A549 (cell line): ENCODE results near the gene CDX2. TPM values are rescaled to one million over a fixed set of nuclear protein-coding genes. Genes with fewer than 3 reads are reported as not detected.

ENCODE experiments used
- ATAC-seq, 2 experiments: fragments of 200-7000 bp in 1 of 2; fragments of >200 bp in 1 of 2; cut with Nextera tagmentation in 1 of 2; cut with Tn5 transposase in 1 of 2; 3 replicates each; pipeline versions ENCODE4 v1.8.0 to v1.9.1; 2018 to 2020; ENCODE audit warnings: mild to moderate bottlenecking in 1 of 2, moderate library complexity in 1 of 2
- CTCF ChIA-PET: fragments of 300-600 bp; sonication (Branson Sonifier 250); formaldehyde crosslinking; extraction: SDS; loops from one replicate; lab custom pipeline; 2021; ENCODE audit warnings: antibody characterized with exemption, inconsistent platforms; lab: Yijun Ruan, JAX
- POLR2A ChIA-PET: fragments of 350-600 bp; formaldehyde crosslinking; extraction: SDS; loops from one replicate; lab custom pipeline; 2021; ENCODE audit warnings: antibody characterized with exemption, inconsistent platforms; lab: Yijun Ruan, JAX
- DNase-seq, 2 experiments: peaks; one replicate each; pipeline versions ENCODE4 v3.0.0 to v3.0.0-alpha.2; 2011 to 2016; ENCODE audit warnings: low read depth in 1 of 2, low spot score in 1 of 2
- FAIRE-seq: peaks from 2 replicates; lab custom pipeline; 2011; peaks lifted over from hg19 to GRCh38; lab: Jason Lieb, UNC
- H3K27ac ChIP-seq, 2 experiments: fragments of >200 bp; sonication (Bioruptor Twin); formaldehyde crosslinking; 3 replicates each; pipeline ENCODE4 v1.5.1; 2016 to 2017
- H3K4me1 ChIP-seq: fragments of >200 bp; sonication (Bioruptor Twin); formaldehyde crosslinking; 3 replicates; pipeline ENCODE4 v1.6.1; 2016
- H3K4me2 ChIP-seq: fragments of >200 bp; sonication (Bioruptor Twin); formaldehyde crosslinking; 3 replicates; pipeline ENCODE4 v1.6.1; 2016
- H3K4me3 ChIP-seq: fragments of >200 bp; sonication (Bioruptor Twin); formaldehyde crosslinking; 3 replicates; pipeline ENCODE4 v1.5.1; 2016
- H3K9me3 ChIP-seq: fragments of >200 bp; sonication (Bioruptor Twin); formaldehyde crosslinking; 3 replicates; pipeline ENCODE4 v1.6.1; 2016
- CEBPB ChIP-seq, 2 experiments: fragments of >200 bp in 1 of 2; sonication (Bioruptor Twin) in 1 of 2; formaldehyde crosslinking in 1 of 2; IDR thresholded peaks; 2 replicates each; pipeline ENCODE4 v1.6.1; 2012 to 2016
- CHD2 ChIP-seq: fragments of 150-350 bp; IDR thresholded peaks from 2 replicates; pipeline ENCODE4 v1.6.1; 2014; ENCODE audit warnings: low read length; ENCODE audit not compliant: partially characterized antibody
- EHF ChIP-seq: fragments of 250-450 bp; sonication (Bioruptor Pico); IDR thresholded peaks from 2 replicates; pipeline ENCODE4 v1.5.0; 2020; ENCODE audit warnings: mild to moderate bottlenecking
- ESRRA ChIP-seq: fragments of 150-350 bp; IDR thresholded peaks from 2 replicates; pipeline ENCODE4 v1.6.1; 2014; ENCODE audit warnings: mild to moderate bottlenecking, low read length, borderline replicate concordance
- HDAC2 ChIP-seq: fragments of 200-600 bp; sonication (generic); IDR thresholded peaks from 2 replicates; pipeline ENCODE4 v1.6.1; 2016
- HEYL ChIP-seq: fragments of 250-450 bp; sonication (Bioruptor Pico); IDR thresholded peaks from 2 replicates; pipeline ENCODE4 v1.8.0; 2021; ENCODE audit warnings: mild to moderate bottlenecking, moderate library complexity
- HOXA7 ChIP-seq: fragments of 250-450 bp; sonication (Bioruptor Pico); IDR thresholded peaks from 2 replicates; pipeline ENCODE4 v1.5.0; 2020; ENCODE audit warnings: mild to moderate bottlenecking, moderate library complexity
- HOXB13 ChIP-seq: fragments of 250-450 bp; sonication (Bioruptor Pico); IDR thresholded peaks from 2 replicates; pipeline ENCODE4 v1.5.0; 2020; ENCODE audit warnings: low read depth, mild to moderate bottlenecking, moderate library complexity
- KDM1A ChIP-seq: fragments of 200-600 bp; sonication (generic); IDR thresholded peaks from 2 replicates; pipeline ENCODE4 v1.6.1; 2016; ENCODE audit warnings: low read depth, mild to moderate bottlenecking
- MAFK ChIP-seq: fragments of 450-650 bp; IDR thresholded peaks from 2 replicates; pipeline ENCODE4 v1.6.1; 2014; ENCODE audit not compliant: partially characterized antibody
- MAZ ChIP-seq: fragments of 150-350 bp; IDR thresholded peaks from 2 replicates; pipeline ENCODE4 v1.6.1; 2014; ENCODE audit warnings: antibody characterized with exemption, low read depth, low read length, borderline replicate concordance
- NFE2L2 ChIP-seq: fragments of 150-350 bp; conservative IDR thresholded peaks from 2 replicates; pipeline ENCODE4 v1.6.1; 2014; ENCODE audit warnings: low read length
- RARB ChIP-seq: fragments of 250-450 bp; sonication (Bioruptor Pico); IDR thresholded peaks from 2 replicates; pipeline ENCODE4 v1.8.0; 2021; ENCODE audit warnings: mild to moderate bottlenecking, moderate library complexity
- RFX5 ChIP-seq: fragments of 450-650 bp; IDR thresholded peaks from 2 replicates; pipeline ENCODE4 v1.7.1; 2014; ENCODE audit warnings: antibody characterized with exemption, mild to moderate bottlenecking, moderate library complexity
- ZFP36 ChIP-seq: fragments of 450-650 bp; IDR thresholded peaks from 2 replicates; pipeline ENCODE4 v1.6.1; 2014; ENCODE audit warnings: borderline replicate concordance; ENCODE audit not compliant: partially characterized antibody
- WGBS: methylation state at CpG from one replicate; pipeline ENCODE4 v1.1.6; 2017; ENCODE audit errors: missing lambda C conversion rate; 5-methylcytosine and 5-hydroxymethylcytosine counted together
- polyA plus RNA-seq, 4 experiments: library from polyadenylated mRNA; depleted of rRNA in 3 of 4; stranded (reverse); fragments of >200 nt; fragmentation: RNase III in 1 of 4; extraction: RNeasy Plus Mini Kit Qiagen cat#74134 plus additional on column Dnase treatment in 1 of 4; gene quantifications; 2 replicates in 3 of 4; 3 replicates in 1 of 4; pipeline ENCODE4 v1.2.3, GENCODE V29; 2011 to 2017
- TF ChIP-seq, protein P1 (sequence below): fragments of >200 bp; sonication (Bioruptor Twin); formaldehyde crosslinking; IDR thresholded peaks from 3 replicates; pipeline ENCODE4 v1.6.1; 2016
- TF ChIP-seq, protein P2 (sequence below): IDR thresholded peaks from 2 replicates; pipeline ENCODE4 v1.6.1; 2012
- TF ChIP-seq, protein P3 (sequence below): fragments of >200 bp; sonication (Bioruptor Twin); formaldehyde crosslinking; IDR thresholded peaks from 3 replicates; pipeline ENCODE4 v1.5.1; 2016
- TF ChIP-seq, protein P4 (sequence below): fragments of 200-600 bp; sonication (generic); IDR thresholded peaks from 2 replicates; pipeline ENCODE4 v1.6.1; 2016; ENCODE audit warnings: antibody characterized with exemption, mild to moderate bottlenecking, moderate library complexity

CDX2 gene
- polyA plus RNA-seq, 2 of the 4 experiments (the other 2 are of a cell fraction): 0.14 to 0.19 TPM

DNA sequence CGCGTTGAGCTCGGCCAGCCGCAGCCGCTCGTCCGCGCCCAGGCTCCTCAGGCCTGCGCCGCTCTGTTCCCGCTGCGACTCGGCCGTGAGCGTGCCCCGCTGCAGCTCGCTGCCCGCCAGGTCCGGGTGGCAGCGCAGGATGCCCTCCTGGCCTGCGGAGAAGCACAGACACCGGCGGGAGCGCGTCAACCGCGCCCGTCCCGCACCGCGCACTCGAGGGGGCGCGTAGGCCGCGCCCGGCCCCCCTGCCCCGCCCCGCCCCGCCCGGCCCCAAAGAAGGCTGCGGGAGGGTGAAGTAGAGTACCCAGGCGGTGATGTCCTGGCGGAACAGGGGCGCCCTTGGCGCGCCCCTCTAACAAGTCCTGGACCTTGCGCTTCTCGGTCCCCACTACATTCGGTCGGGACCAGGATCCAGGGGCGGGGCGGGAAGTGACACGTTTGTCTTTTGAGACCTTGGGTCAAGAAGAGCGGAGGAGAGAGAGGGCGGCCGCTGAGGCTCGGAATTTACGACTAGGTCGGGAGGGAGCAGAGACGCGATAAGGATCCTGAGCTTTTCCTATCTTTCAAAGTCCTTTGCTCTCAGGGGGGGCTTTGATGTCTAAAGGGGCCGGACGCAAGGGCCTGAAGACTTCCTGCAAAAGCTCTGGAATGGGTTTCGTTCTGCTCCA is 9.3 kb upstream of the CDX2 start:
- no peak for FAIRE-seq
- H3K27ac ChIP-seq: no peak overlapping the region
- no peaks in the 10 kb centered on the region; the same call in 2 of the 3 replicates for H3K4me1 ChIP-seq
- no peak for DNase-seq
- H3K4me2 ChIP-seq: peak overlapping the region; percentile 74
- POLR2A ChIA-PET: no interaction called here
- H3K4me3 ChIP-seq: peak overlapping the region; percentile 31
- WGBS: 30% methylated on average over 7 of the region's 65 CpGs
- CTCF ChIA-PET: interaction anchor here (1.1 to 11.2 kb wide), 3 partner anchors 25 to 616 kb away, joined by 4 to 120 read pairs (median 7); no protein-coding TSS in a partner anchor
- ATAC-seq: peak in 1 of 2 experiments; percentile 32; a peak in 2 of 6 replicates
- TF ChIP-seq HOXA7 (CRISPR knock-in tag) (no peak), ZFP36 (no peak), NFE2L2 (no peak), MAFK (no peak), CHD2 (no peak), HEYL (CRISPR knock-in tag) (no peak), CEBPB (IDR thresholded peaks at IDR 0.05) (no peak), MAZ (no peak), ESRRA (no peak), KDM1A (no peak)
- TF ChIP-seq, protein P1, sequence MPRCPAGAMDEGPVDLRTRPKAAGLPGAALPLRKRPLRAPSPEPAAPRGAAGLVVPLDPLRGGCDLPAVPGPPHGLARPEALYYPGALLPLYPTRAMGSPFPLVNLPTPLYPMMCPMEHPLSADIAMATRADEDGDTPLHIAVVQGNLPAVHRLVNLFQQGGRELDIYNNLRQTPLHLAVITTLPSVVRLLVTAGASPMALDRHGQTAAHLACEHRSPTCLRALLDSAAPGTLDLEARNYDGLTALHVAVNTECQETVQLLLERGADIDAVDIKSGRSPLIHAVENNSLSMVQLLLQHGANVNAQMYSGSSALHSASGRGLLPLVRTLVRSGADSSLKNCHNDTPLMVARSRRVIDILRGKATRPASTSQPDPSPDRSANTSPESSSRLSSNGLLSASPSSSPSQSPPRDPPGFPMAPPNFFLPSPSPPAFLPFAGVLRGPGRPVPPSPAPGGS: no peak
- TF ChIP-seq, protein P2, sequence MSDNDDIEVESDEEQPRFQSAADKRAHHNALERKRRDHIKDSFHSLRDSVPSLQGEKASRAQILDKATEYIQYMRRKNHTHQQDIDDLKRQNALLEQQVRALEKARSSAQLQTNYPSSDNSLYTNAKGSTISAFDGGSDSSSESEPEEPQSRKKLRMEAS: no peak
- no peaks in the 10 kb centered on the region for H3K9me3 ChIP-seq

DNA sequence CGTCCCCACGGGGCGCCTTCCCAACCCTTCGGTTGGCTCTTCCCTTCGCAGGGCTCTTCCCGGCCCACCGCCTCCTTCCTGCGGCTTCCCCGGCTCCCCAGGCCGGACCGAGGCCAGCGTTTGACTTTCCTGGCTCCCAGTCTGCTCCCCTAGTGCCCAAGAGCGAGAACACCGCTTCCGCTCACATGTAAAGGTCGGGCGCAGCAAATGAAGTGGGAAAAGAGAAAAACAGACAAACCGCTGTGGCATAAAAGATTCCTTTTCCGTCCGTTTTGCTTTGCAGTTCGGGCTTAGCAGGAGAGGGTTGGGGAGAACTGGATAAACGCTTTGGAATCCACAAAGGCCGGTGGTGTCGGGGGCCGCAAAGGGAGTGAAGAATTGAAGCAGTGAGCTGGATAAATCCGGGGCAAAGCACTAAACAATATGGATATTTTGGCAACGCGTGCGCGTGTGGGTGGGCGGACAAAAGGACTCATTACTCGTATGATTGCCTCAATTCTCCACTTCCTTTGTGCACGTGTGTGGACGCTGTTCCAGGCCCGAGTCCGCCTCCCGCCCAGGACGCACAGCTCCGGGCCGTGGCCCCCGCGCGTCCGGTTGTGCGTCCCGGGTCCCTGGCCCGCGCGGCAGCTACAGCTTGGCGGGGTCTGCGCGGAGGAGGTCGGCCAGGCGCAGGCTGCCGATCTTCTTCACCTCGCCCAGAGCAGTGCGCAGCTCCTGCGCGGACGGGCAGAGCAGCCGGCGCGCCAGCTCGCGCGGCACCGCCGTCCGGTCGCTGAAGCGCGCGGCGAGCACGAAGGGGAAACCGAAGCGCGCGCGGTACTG is 8.6 kb upstream of the CDX2 start:
- FAIRE-seq: no peak
- ChIA-PET POLR2A (no interaction called here), CTCF (interaction anchor here (1.1 to 11.2 kb wide), 3 partner anchors 24 to 616 kb away, joined by 4 to 120 read pairs (median 7); no protein-coding TSS in a partner anchor)
- no peaks in the 10 kb centered on the region for H3K9me3 ChIP-seq
- H3K4me3 ChIP-seq: peak overlapping the region; percentile 31; the same call in 2 of the 3 replicates
- DNase-seq: peak in 1 of 2 experiments; percentile 29
- no peak overlapping the region for H3K27ac ChIP-seq
- peak; percentile 27 to 68; a peak in 3 of 6 replicates for ATAC-seq
- peak overlapping the region; percentile 74 for H3K4me2 ChIP-seq
- TF ChIP-seq, protein P3, sequence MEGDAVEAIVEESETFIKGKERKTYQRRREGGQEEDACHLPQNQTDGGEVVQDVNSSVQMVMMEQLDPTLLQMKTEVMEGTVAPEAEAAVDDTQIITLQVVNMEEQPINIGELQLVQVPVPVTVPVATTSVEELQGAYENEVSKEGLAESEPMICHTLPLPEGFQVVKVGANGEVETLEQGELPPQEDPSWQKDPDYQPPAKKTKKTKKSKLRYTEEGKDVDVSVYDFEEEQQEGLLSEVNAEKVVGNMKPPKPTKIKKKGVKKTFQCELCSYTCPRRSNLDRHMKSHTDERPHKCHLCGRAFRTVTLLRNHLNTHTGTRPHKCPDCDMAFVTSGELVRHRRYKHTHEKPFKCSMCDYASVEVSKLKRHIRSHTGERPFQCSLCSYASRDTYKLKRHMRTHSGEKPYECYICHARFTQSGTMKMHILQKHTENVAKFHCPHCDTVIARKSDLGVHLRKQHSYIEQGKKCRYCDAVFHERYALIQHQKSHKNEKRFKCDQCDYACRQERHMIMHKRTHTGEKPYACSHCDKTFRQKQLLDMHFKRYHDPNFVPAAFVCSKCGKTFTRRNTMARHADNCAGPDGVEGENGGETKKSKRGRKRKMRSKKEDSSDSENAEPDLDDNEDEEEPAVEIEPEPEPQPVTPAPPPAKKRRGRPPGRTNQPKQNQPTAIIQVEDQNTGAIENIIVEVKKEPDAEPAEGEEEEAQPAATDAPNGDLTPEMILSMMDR: no peak
- TF ChIP-seq, protein P4, sequence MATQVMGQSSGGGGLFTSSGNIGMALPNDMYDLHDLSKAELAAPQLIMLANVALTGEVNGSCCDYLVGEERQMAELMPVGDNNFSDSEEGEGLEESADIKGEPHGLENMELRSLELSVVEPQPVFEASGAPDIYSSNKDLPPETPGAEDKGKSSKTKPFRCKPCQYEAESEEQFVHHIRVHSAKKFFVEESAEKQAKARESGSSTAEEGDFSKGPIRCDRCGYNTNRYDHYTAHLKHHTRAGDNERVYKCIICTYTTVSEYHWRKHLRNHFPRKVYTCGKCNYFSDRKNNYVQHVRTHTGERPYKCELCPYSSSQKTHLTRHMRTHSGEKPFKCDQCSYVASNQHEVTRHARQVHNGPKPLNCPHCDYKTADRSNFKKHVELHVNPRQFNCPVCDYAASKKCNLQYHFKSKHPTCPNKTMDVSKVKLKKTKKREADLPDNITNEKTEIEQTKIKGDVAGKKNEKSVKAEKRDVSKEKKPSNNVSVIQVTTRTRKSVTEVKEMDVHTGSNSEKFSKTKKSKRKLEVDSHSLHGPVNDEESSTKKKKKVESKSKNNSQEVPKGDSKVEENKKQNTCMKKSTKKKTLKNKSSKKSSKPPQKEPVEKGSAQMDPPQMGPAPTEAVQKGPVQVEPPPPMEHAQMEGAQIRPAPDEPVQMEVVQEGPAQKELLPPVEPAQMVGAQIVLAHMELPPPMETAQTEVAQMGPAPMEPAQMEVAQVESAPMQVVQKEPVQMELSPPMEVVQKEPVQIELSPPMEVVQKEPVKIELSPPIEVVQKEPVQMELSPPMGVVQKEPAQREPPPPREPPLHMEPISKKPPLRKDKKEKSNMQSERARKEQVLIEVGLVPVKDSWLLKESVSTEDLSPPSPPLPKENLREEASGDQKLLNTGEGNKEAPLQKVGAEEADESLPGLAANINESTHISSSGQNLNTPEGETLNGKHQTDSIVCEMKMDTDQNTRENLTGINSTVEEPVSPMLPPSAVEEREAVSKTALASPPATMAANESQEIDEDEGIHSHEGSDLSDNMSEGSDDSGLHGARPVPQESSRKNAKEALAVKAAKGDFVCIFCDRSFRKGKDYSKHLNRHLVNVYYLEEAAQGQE: no peak
- no peak for TF ChIP-seq ESRRA
- TF ChIP-seq RFX5: no peak
- TF ChIP-seq HDAC2: no peak
- TF ChIP-seq HOXB13 (CRISPR knock-in tag): no peak
- no peak for TF ChIP-seq EHF (CRISPR knock-in tag)
- TF ChIP-seq RARB (CRISPR knock-in tag): no peak
- TF ChIP-seq, all 56 proteins: peak for 0
- no peaks in the 10 kb centered on the region; the same call in 2 of the 3 replicates for H3K4me1 ChIP-seq
- WGBS: 12% methylated on average over 29 of the region's 80 CpGs
